GM20431 (cell line): ENCODE measurements around the gene KCTD3.

Experiments used
- in situ Hi-C: fragments of 300-500 bp; cut with MseI, MboI; formaldehyde crosslinking; loops from one replicate; pipeline ENCODE4 v1.15.0; 2020; ENCODE audit warnings: low sequenced_read_pairs; ENCODE audit not compliant: unreplicated experiment

The KCTD3 gene

GRCh38 chr1:215647738-215648137 lies 80.6 kb downstream of the KCTD3 start:
- in situ Hi-C loops: no loop called here

GRCh38 chr1:215648957-215649356 lies 81.9 kb downstream of the KCTD3 start:
- in situ Hi-C loops: no loop called here

GRCh38 chr1:215650446-215651149 lies 83.5 kb downstream of the KCTD3 start:
- in situ Hi-C loops: no loop called here

DNA sequence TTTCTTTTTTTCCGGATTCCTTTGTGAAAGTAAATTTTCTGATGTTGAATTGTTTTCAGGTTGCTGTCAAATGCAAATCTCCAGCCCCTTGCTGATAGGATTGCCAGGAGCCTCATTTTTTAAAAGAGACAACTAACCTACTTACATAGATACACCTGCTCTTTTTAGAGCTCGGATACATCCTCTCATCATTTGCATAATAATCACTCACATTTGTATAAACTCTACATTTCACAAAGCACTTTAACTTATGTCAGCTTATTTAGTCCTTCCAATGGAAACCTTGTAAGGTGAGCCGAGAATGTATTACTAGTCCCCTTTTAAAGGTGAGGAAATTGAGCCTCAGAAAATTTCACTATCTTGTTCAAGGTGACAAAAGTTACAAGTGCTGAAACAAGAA lies 84.8 kb downstream of the KCTD3 start:
- in situ Hi-C loops: no loop called here

DNA sequence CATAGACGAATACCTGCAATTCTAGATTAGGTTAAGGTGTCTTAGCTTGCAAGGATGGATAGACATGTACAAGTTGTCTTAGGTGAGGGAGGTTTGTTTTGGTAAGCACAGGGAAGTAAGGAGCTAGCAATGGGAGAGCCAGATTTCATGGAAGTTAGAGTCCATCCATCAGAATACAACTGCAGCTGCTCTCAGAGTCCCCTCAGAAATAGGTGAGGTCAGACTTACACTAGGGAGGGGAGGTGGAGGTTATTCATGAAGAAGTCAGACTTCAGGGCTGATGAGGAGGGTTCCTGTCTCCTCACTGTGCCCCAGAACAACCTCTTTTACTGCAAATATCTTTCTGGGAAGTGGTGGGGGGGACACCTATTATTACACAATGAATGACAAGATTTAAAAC lies 85.3 kb downstream of the KCTD3 start:
- in situ Hi-C loops: no loop called here

- in situ Hi-C loops: no loop called here
These were observed 89.9 kb downstream of the KCTD3 start for GRCh38 chr1:215657047-215657446.

DNA sequence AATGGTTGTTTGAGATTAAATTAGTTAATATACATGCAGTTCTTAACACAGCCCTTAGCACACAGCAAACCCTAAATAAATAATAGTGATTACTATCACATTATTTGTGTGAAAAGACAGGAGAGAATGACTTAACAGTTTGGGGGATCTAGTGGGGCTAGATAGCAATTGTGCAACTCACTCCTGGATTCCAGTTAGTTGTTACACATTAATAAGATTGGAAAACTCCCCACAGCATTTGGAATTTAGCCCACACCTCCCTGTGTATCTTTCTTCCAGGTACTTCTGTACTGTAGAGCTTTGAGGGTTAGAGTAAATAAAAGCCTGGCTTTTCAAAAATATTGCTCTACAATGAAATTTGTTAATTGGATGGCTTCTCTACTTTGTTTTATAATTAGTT lies 93.2 kb downstream of the KCTD3 start:
- in situ Hi-C loops: no loop called here

DNA sequence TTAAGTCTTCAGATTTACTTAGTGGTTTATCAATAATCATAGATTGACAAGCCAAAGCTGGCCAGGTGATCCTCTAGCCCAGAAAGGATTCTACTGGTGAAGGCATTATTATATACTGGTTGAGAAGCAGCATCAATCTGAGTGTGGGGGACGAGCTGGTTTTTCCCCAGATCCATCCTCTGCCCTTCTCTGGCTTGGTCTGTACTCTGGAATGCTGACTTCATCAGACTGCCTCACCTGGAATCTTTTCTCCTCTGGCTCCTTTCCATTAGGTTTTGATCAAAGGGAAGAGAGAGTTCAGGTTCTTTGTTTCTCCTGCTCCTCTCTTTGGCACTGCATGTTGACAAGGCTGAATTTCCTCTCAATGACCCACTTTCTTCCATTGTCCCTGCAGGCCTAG lies 93.9 kb downstream of the KCTD3 start:
- in situ Hi-C loops: no loop called here

- in situ Hi-C loops: no loop called here
These were observed 98.1 kb downstream of the KCTD3 start for GRCh38 chr1:215665215-215665614.

DNA sequence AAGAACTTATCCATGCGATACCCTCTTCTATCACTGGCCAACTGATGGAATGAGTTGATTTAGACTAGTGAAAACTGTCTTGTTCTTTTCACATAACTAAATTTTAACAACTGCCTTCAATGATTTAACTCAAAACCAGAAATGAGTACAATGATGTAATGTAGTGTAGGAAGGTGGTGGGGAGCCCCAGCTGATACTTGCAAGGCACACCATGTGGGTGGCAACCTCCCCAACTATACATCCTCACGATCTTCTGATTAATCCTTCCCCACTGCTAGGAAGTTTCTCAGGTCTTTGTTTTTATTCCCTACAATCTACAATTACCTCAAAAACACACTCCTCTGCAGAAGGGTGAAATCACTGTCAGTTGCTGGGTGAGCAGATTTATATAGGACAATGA lies 100.7 kb downstream of the KCTD3 start:
- in situ Hi-C loops: no loop called here

GRCh38 chr1:215669806-215670491 lies 102.8 kb downstream of the KCTD3 start:
- in situ Hi-C loops: no loop called here
